ENCODE measurements around the gene OR5K3.

DNA sequence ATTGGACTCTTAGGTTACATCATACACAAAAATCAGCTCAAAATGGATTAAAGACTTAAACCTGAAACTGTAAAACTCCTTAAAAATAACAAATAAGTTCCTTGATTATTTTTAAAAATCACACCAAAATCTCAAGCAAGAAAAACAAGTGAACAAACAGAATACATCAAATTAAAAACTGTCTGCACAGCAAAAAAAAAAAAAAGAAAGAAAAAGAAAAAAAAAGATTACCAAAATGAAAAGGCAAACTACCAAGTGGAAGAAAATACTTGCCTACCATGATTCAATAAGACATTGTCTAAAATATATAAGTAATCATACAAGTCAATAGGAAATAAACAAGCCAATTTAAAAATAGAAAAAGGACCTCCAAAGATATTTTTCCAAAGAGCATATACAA is 19.3 kb upstream of the OR5K3 start:
- TF ChIP-seq POLR2A (IDR thresholded peaks at IDR 0.05) = no peak
- TF ChIP-seq CTCF (IDR thresholded peaks at IDR 0.05) = no peak

Measured in esophagus squamous epithelium (tissue), 4 donors.